TTC549 (cell line): ENCODE measurements around the gene C17orf50.

Experiments
- FAIRE-seq: peaks from 2 replicates; lab custom pipeline; 2012; peaks lifted over from hg19 to GRCh38; lab: Jason Lieb, UNC

The C17orf50 gene

GRCh38 chr17:35752945-35753764 lies 7.5 kb upstream of the C17orf50 start, which contains the start of gene GAS2L2:
GAS2L2 (minus strand) TSS chr17:35753239; CDS start chr17:35752850, 389 bp downstream.
- FAIRE-seq = no peak

- no peak for FAIRE-seq
Observed at GRCh38 chr17:35757243-35757642, 3.4 kb upstream of the C17orf50 start.

GRCh38 chr17:35761601-35762000 lies 914 bp downstream of the C17orf50 start:
- FAIRE-seq = no peak

DNA sequence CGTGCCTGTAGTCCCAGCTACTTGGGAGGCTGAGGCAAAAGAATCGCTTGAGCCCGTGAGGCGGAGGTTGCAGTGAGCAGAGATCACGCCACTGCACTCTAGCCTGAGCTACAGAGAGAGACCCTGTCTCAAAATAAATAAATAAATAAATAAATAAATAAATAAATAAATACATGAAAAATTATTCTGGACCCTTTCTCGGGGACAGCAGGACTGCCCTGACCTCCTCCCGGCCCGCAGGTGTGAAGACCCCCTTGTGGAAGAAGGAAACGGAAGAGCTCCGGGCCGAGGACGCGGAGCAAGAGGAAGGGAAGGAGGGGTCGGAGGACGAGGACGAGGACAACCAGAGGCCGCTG lies 3.1 kb downstream of the C17orf50 start:
- no peak for FAIRE-seq

GRCh38 chr17:35764123-35764991 lies 3.7 kb downstream of the C17orf50 start:
- no peak for FAIRE-seq

- no peak for FAIRE-seq
Observed at GRCh38 chr17:35765086-35765710, 4.5 kb downstream of the C17orf50 start.

DNA sequence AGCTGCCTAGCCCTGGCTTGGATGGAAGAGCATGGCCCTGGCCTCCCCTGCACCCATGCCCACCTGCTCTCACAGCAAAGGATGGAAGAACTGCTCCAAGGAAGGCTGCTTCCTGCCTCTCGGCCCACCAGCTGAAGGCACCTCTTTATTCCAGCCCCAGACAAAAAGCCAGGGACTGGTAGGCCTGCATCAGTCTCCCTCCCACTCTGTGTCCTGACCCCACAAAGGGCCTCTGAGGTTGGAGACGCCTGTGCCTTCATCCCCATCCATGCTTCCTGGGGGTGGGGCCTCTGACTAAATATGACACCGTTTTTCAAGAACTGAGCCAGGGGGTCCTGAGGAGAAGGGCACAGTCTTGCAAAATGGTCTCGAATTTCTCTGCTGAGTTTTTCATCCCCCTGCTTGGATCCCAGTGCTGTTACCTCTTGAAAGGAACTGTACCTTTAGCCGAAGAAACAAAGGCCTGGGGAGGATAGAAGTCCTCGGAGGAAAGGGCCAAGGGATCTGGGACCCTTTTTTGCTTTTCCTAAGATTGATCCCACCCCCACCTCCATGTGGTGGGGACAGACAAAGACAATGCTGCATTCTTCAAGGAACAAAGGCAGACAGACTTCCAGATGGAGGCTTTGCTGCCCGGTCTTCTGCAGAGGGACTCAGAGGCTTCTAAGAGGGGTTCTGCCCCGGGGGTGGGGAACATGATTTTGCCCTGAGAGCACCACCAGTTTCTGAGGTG lies 5.2 kb downstream of the C17orf50 start:
- FAIRE-seq = no peak

- FAIRE-seq = no peak
Observed at GRCh38 chr17:35766489-35766877, 5.8 kb downstream of the C17orf50 start.

- FAIRE-seq = no peak
Observed at GRCh38 chr17:35766903-35767510, 6.3 kb downstream of the C17orf50 start.

DNA sequence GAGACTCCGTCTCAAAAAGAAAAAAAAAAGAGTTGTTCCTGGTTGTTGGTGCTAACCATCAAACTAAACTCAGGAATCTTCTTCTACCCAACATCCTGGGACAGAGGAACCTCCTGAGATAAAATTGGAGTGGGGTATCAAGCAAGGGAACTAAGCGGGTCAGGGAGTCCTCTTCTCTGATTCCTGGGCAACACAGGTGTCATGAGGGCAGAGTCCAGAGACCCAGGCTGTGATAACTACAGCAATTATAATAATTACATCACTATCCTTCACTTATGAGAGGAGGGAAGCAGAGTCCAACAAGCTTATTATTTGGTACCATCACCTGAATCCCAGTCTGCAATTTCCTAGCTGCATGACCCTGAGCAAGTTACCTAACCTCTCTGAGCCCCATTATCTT lies 8.1 kb downstream of the C17orf50 start:
- no peak for FAIRE-seq

DNA sequence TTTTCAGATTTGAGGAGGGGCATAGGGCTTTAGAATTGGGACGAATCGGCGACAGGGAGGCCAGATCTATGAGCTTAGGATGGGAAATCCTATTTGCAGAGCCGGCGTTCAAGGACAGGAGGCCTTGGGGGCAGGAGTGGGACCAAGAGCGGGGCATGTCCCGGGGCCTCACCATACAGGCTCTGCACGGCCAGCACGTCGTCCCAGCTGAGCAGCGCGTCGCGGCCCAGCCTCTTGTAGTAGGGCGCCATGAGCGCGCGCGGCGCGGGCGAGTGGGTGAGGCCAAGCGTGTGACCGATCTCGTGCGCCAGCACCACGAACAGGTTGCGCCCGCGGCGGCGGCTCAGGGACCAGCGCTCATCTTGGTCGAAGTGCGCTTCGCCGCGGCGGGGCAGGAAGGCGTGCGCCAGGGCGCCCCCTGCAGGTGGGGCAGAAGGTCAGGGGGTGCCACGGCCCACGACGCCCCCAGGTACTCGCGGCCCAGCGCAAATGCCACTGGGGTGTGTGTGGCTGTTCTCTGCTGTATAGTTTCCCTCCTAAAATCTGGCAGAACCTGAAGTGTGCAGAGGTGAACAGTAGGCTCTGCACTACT lies 9.3 kb downstream of the C17orf50 start:
- no peak for FAIRE-seq

GRCh38 chr17:35773129-35773528 lies 12.4 kb downstream of the C17orf50 start:
- FAIRE-seq = no peak

GRCh38 chr17:35773679-35774425 lies 13.2 kb downstream of the C17orf50 start:
- FAIRE-seq = no peak

DNA sequence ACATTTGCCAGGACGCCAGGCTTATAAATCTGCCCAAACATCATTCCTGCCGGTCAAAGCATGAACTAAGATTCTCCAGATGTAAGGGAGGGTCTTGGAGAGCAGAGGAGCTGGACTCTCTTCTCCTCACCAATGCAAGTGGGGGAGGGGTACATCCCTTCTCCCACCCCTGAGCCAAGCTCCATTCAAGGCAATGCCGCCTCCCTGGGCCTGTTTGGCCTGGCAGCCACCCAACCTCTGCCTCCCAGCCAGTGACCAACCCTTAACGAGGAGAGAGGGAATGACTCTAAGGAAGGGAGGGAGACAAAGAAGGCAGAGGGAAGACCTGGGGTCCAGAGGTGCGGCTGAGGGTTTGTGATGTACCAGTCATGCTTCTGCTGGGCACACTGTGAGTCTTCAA lies 13.8 kb downstream of the C17orf50 start:
- no peak for FAIRE-seq

GRCh38 chr17:35775039-35775438 lies 14.4 kb downstream of the C17orf50 start:
- no peak for FAIRE-seq

DNA sequence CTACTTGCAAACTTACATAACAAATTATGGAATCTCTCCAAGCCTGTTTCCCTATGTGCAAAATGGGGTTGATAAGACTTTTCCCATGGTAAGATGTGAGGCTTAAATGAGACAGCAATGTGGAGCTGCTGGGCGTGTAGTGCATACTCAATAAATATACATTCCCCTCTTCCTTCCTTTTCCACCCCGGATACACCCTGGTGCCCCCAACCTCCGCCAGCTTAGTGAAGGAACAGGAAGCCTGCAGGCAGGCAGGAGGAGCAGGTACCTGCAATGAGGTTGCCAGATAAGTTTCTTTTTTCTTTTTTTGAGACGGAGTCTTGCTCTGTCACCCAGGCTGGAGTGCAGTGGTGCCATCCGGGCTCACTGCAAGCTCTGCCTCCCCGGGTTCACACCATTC lies 14.9 kb downstream of the C17orf50 start:
- no peak for FAIRE-seq

- no peak for FAIRE-seq
Observed at GRCh38 chr17:35778641-35779196, 18.0 kb downstream of the C17orf50 start.

DNA sequence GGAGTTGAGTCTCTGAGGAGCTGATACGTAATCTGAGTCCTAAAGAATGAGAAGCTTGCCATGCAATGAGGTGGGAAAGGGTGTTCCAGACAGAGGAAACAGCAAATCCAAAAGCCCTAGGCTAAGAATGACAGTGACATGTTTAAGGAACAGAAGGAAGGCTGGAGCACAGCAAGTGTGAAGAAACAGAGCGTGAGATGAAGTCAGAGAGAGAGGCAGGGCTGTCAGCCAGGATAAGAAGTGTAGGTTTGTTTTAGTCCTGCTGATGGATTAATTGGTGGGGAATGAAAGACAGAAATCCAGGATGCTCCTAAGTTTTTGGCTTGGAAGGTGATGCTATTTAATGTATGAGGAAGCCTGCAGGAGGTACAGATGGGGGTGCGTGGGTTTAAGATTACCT lies 20.3 kb downstream of the C17orf50 start:
- no peak for FAIRE-seq

- FAIRE-seq = no peak
Observed at GRCh38 chr17:35784895-35785294, 24.2 kb downstream of the C17orf50 start.

DNA sequence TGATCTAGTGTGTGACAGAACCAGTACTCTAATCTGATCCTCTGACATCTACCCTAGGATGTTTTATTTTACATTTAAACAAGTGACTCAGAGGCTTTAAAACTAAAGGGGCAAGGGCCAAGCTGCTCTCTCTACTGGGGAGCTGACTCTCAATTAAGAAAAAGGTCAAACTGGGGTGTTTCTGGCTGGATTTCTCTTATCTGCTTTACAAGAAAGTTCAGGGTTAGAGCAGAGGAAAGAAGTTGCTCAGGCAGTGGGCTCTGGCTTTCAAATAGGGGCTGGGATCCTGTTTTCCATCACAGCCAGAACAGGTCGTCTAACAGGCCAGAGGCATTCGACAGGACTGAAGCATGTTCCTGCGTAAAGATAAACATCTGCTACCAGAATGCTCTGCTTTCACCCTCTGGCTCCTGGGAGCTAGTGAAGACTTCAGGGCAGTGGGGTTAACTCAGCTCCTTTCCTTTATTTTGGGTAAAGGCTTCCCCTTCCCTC lies 26.3 kb downstream of the C17orf50 start:
- no peak for FAIRE-seq
